HCT116 (cell line): ENCODE measurements around the gene RASL12. TPM values are rescaled to one million over a fixed set of nuclear protein-coding genes. Genes with fewer than 3 reads are reported as not detected.

ENCODE experiments used
- ATAC-seq: fragments of 200-7000 bp; cut with Tn5 transposase; 2 replicates; pipeline ENCODE4 v1.9.1; 2020; ENCODE audit warnings: mild to moderate bottlenecking, moderate library complexity
- BruUV-seq: library from RNA; stranded (reverse); fragments of 400-500 nt; replicated peaks from 2 replicates; lab custom pipeline; 2021; lab: Mats Ljungman, UMichigan
- CTCF ChIA-PET: fragments of 300-600 bp; sonication (Branson Sonifier 250); formaldehyde crosslinking; loops from one replicate; lab custom pipeline; 2021; ENCODE audit warnings: antibody characterized with exemption; lab: Charles Lee
- POLR2A ChIA-PET: fragments of 300-600, 350-600 bp; sonication (Branson Sonifier 250); formaldehyde crosslinking; loops from one replicate; lab custom pipeline; 2021; ENCODE audit warnings: antibody characterized with exemption; lab: Charles Lee
- RAD21 ChIA-PET, 2 experiments: fragments of 300-600 bp; sonication (Branson Sonifier 250); formaldehyde crosslinking; loops; one replicate each; lab custom pipeline; 2023; ENCODE audit warnings: low total read pairs in 2 of 2; ENCODE audit not compliant: uncharacterized antibody in 2 of 2, unreplicated experiment in 2 of 2, low non-redundant PET in 1 of 2; lab: Charles Lee
- DNase-seq: peaks from one replicate; pipeline ENCODE4 v3.0.0-alpha.2; 2010; ENCODE audit warnings: low read depth, low spot score
- H2AFZ ChIP-seq: fragments of 200-600 bp; shearing (Covaris generic), sonication (generic); 2 replicates; pipeline ENCODE4 v1.6.1; 2017; ENCODE audit warnings: low read depth, mixed run types, mixed read lengths, antibody characterized with exemption, low read length; ENCODE audit not compliant: poor library complexity, severe bottlenecking
- H3K27ac ChIP-seq: 2 replicates; pipeline ENCODE4 v1.5.1; 2012; ENCODE audit warnings: low read depth, low read length
- H3K27me3 ChIP-seq: fragments of 200-600 bp; sonication (generic); 2 replicates; pipeline ENCODE4 v1.6.1; 2016; ENCODE audit warnings: mixed run types, low read length, mixed read lengths; ENCODE audit not compliant: insufficient read depth
- H3K36me3 ChIP-seq, 2 experiments: fragments of 200-500 bp in 1 of 2; fragments of 200-600 bp in 1 of 2; sonication (Bioruptor generic) in 1 of 2; sonication (generic) in 1 of 2; 2 replicates each; pipeline versions ENCODE4 v1.5.1 to v1.6.1; 2014 to 2016; ENCODE audit warnings: low read length in 2 of 2, inconsistent platforms in 1 of 2, mixed read lengths in 1 of 2, mixed run types in 1 of 2; ENCODE audit not compliant: insufficient read depth in 2 of 2, control insufficient read depth in 1 of 2
- H3K4me1 ChIP-seq, 2 experiments: fragments of 200-600 bp in 1 of 2; sonication (generic) in 1 of 2; 2 replicates each; pipeline versions ENCODE4 v1.5.1 to v1.6.1; 2012 to 2017; ENCODE audit warnings: low read length in 2 of 2, inconsistent platforms in 1 of 2, mild to moderate bottlenecking in 1 of 2, mixed read lengths in 1 of 2, mixed run types in 1 of 2, moderate library complexity in 1 of 2; ENCODE audit not compliant: insufficient read depth in 2 of 2, control insufficient read depth in 1 of 2
- H3K4me2 ChIP-seq: fragments of 200-600 bp; sonication (generic); 2 replicates; pipeline ENCODE4 v1.6.1; 2017; ENCODE audit warnings: mixed run types, low read length, mixed read lengths
- H3K4me3 ChIP-seq, 2 experiments: fragments of 200-600 bp in 1 of 2; sonication (generic) in 1 of 2; replicated peaks in 1 of 2; 2 replicates each; pipeline ENCODE4 v1.5.1; 2011 to 2016; ENCODE audit warnings: low read length in 2 of 2, control low read depth in 1 of 2, low read depth in 1 of 2, mild to moderate bottlenecking in 1 of 2, mixed read lengths in 1 of 2, mixed run types in 1 of 2
- H3K79me2 ChIP-seq: fragments of 200-600 bp; sonication (generic); 2 replicates; pipeline ENCODE4 v1.6.1; 2017; ENCODE audit warnings: mild to moderate bottlenecking, mixed run types, low read length, moderate library complexity, mixed read lengths; ENCODE audit not compliant: insufficient read depth
- H3K9ac ChIP-seq: fragments of 200-600 bp; sonication (generic); 2 replicates; pipeline ENCODE4 v1.6.1; 2016; ENCODE audit warnings: low read length, mixed read lengths
- H3K9me2 ChIP-seq: fragments of 200-600 bp; sonication (generic), shearing (Covaris generic); 2 replicates; pipeline ENCODE4 v1.6.1; 2017; ENCODE audit warnings: mixed run types, mild to moderate bottlenecking, moderate library complexity; ENCODE audit not compliant: insufficient read depth
- H3K9me3 ChIP-seq, 2 experiments: fragments of 200-500 bp in 1 of 2; fragments of 200-600 bp in 1 of 2; sonication (Bioruptor generic) in 1 of 2; sonication (generic) in 1 of 2; 2 replicates each; pipeline ENCODE4 v1.6.1; 2014 to 2017; ENCODE audit warnings: low read length in 2 of 2, mixed read lengths in 2 of 2, inconsistent platforms in 1 of 2, low read depth in 1 of 2, mild to moderate bottlenecking in 1 of 2, mixed run types in 1 of 2, moderate library complexity in 1 of 2; ENCODE audit not compliant: control insufficient read depth in 1 of 2, insufficient read depth in 1 of 2
- H4K20me1 ChIP-seq: fragments of 200-600 bp; sonication (generic), shearing (Covaris generic); 2 replicates; pipeline ENCODE4 v1.6.1; 2017; ENCODE audit warnings: mixed run types, mild to moderate bottlenecking, moderate library complexity; ENCODE audit not compliant: insufficient read depth
- CBX3 ChIP-seq: IDR thresholded peaks from 2 replicates; pipeline ENCODE4 v1.6.1; 2012; ENCODE audit warnings: low read depth
- CEBPB ChIP-seq: IDR thresholded peaks from 2 replicates; pipeline ENCODE4 v1.6.1; 2012; ENCODE audit warnings: low read depth
- ELF1 ChIP-seq: IDR thresholded peaks from 2 replicates; pipeline ENCODE4 v1.6.1; 2012; ENCODE audit warnings: low read depth, borderline replicate concordance
- EZH2 ChIP-seq: fragments of 200-600 bp; sonication (generic); IDR thresholded peaks from 2 replicates; pipeline ENCODE4 v1.6.1; 2017; ENCODE audit warnings: antibody characterized with exemption, mixed run types
- EZH2phosphoT487 ChIP-seq: fragments of 200-600 bp; IDR thresholded peaks from 2 replicates; pipeline ENCODE4 v1.6.1; 2018; ENCODE audit warnings: antibody characterized with exemption, borderline replicate concordance
- FOSL1 ChIP-seq: IDR thresholded peaks from 2 replicates; pipeline ENCODE4 v1.6.1; 2012; ENCODE audit warnings: low read depth
- JUND ChIP-seq: IDR thresholded peaks from 2 replicates; pipeline ENCODE4 v1.6.1; 2012
- POLR2AphosphoS5 ChIP-seq: IDR thresholded peaks from 2 replicates; pipeline ENCODE4 v1.6.1; 2011; ENCODE audit warnings: mild to moderate bottlenecking, low read depth, low read length, moderate library complexity
- RAD21 ChIP-seq: IDR thresholded peaks from 2 replicates; pipeline ENCODE4 v1.6.1; 2012; ENCODE audit warnings: low read depth, mild to moderate bottlenecking
- SIN3A ChIP-seq: IDR thresholded peaks from 2 replicates; pipeline ENCODE4 v1.6.1; 2012; ENCODE audit warnings: low read depth
- SRF ChIP-seq: IDR thresholded peaks from 2 replicates; pipeline ENCODE4 v1.6.1; 2012; ENCODE audit warnings: low read depth
- TCF7L2 ChIP-seq: IDR thresholded peaks from 2 replicates; pipeline ENCODE4 v1.7.0; 2011; ENCODE audit warnings: borderline replicate concordance, inconsistent platforms; ENCODE audit not compliant: insufficient read depth, insufficient read length; ENCODE audit errors: extremely low read depth
- intact Hi-C: fragments of 100-400 bp; cut with micrococcal nuclease; formaldehyde crosslinking; loops from 2 replicates; pipeline ENCODE4 v1.10.0; 2022
- total RNA-seq: library from RNA; stranded (reverse); gene quantifications from one replicate; pipeline ENCODE4 v1.2.1, GENCODE V29; 2021; ENCODE audit not compliant: unreplicated experiment
- TF ChIP-seq, protein P1 (sequence below): IDR thresholded peaks from 2 replicates; pipeline ENCODE4 v1.6.1; 2011; ENCODE audit warnings: mild to moderate bottlenecking, low read length, moderate library complexity; ENCODE audit not compliant: insufficient replicate concordance; ENCODE audit errors: extremely low read depth
- TF ChIP-seq, protein P2 (sequence below): IDR thresholded peaks from 2 replicates; pipeline ENCODE4 v1.6.1; 2012
- TF ChIP-seq, protein P3 (sequence below), 3 experiments: fragments of 200-600 bp in 1 of 3; sonication (generic) in 1 of 3; IDR thresholded peaks in 2 of 3; conservative IDR thresholded peaks in 1 of 3; 2 replicates each; pipeline ENCODE4 v1.5.1; 2012 to 2017; ENCODE audit warnings: low read depth in 2 of 3, low read length in 2 of 3, antibody characterized with exemption in 1 of 3, borderline replicate concordance in 1 of 3, control low read depth in 1 of 3, mild to moderate bottlenecking in 1 of 3, mixed read lengths in 1 of 3, mixed run types in 1 of 3, moderate library complexity in 1 of 3; ENCODE audit not compliant: insufficient read depth in 1 of 3
- TF ChIP-seq, protein P4 (sequence below): IDR thresholded peaks from 2 replicates; pipeline ENCODE4 v1.6.1; 2012

The RASL12 gene
- total RNA-seq, 1 experiment from 2014 or later: 0.25 TPM

DNA sequence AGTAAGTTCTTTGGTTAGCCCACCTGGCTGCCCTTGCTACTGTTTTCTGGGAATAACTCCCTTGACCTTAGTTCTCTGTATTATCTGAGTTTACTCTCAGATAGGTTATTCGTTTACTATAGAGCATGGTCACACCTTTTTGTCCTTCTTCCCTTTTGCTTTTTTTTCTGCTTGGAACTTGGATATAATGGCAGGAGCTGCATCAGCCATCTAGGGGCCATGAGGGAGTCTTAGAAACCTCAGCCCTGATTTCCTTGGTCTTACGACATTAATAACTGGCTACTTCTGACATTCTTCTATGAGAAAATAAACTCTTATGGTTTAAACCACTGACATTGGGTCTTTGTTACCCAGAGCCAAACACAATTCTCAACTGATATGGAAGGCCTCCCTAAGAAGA is 26.0 kb downstream of the RASL12 start:
- no peaks in the 10 kb centered on the region for H3K27me3 ChIP-seq
- ATAC-seq (no peak), DNase-seq (no peak)
- ChIA-PET RAD21 (no interaction called here), CTCF (interaction anchor here (1.3 kb wide), 2 partner anchors 37 to 60 kb away, joined by 3 to 4 read pairs; no protein-coding TSS in a partner anchor), POLR2A (no interaction called here)
- no TSS peak for BruUV-seq
- no peaks in the 10 kb centered on the region for H3K79me2 ChIP-seq
- TF ChIP-seq SIN3A (no peak), CBX3 (no peak), POLR2AphosphoS5 (no peak), ELF1 (no peak), JUND (no peak), FOSL1 (no peak), SRF (no peak), CEBPB (no peak), EZH2phosphoT487 (no peak), TCF7L2 (no peak), RAD21 (no peak), EZH2 (no peak)
- TF ChIP-seq, protein P1, sequence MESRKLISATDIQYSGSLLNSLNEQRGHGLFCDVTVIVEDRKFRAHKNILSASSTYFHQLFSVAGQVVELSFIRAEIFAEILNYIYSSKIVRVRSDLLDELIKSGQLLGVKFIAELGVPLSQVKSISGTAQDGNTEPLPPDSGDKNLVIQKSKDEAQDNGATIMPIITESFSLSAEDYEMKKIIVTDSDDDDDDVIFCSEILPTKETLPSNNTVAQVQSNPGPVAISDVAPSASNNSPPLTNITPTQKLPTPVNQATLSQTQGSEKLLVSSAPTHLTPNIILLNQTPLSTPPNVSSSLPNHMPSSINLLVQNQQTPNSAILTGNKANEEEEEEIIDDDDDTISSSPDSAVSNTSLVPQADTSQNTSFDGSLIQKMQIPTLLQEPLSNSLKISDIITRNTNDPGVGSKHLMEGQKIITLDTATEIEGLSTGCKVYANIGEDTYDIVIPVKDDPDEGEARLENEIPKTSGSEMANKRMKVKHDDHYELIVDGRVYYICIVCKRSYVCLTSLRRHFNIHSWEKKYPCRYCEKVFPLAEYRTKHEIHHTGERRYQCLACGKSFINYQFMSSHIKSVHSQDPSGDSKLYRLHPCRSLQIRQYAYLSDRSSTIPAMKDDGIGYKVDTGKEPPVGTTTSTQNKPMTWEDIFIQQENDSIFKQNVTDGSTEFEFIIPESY: no peak
- TF ChIP-seq, protein P2, sequence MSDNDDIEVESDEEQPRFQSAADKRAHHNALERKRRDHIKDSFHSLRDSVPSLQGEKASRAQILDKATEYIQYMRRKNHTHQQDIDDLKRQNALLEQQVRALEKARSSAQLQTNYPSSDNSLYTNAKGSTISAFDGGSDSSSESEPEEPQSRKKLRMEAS: no peak
- TF ChIP-seq, protein P3, sequence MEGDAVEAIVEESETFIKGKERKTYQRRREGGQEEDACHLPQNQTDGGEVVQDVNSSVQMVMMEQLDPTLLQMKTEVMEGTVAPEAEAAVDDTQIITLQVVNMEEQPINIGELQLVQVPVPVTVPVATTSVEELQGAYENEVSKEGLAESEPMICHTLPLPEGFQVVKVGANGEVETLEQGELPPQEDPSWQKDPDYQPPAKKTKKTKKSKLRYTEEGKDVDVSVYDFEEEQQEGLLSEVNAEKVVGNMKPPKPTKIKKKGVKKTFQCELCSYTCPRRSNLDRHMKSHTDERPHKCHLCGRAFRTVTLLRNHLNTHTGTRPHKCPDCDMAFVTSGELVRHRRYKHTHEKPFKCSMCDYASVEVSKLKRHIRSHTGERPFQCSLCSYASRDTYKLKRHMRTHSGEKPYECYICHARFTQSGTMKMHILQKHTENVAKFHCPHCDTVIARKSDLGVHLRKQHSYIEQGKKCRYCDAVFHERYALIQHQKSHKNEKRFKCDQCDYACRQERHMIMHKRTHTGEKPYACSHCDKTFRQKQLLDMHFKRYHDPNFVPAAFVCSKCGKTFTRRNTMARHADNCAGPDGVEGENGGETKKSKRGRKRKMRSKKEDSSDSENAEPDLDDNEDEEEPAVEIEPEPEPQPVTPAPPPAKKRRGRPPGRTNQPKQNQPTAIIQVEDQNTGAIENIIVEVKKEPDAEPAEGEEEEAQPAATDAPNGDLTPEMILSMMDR (IDR thresholded peaks at IDR 0.05 in 2 of 3, conservative IDR thresholded peaks at IDR 0.05 in 1 of 3; ENCODE audit: borderline replicate concordance in 1 of 3, insufficient read depth in 1 of 3, low read depth in 2 of 3, low read length in 2 of 3): no peak
- TF ChIP-seq, protein P4, sequence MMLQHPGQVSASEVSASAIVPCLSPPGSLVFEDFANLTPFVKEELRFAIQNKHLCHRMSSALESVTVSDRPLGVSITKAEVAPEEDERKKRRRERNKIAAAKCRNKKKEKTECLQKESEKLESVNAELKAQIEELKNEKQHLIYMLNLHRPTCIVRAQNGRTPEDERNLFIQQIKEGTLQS: no peak
- H3K4me1 ChIP-seq: peaks cover 13 to 30% of the 10 kb centered on the region in 2 experiments
- H2AFZ ChIP-seq: no peak overlapping the region
- no peaks in the 10 kb centered on the region for H3K9me2 ChIP-seq
- no peaks in the 10 kb centered on the region for H3K36me3 ChIP-seq
- intact Hi-C loops: no loop called here
- no peaks in the 10 kb centered on the region for H4K20me1 ChIP-seq
- H3K9me3 ChIP-seq: no peaks in the 10 kb centered on the region
- H3K4me2 ChIP-seq: no peak overlapping the region
- no peak overlapping the region for H3K4me3 ChIP-seq
- no peak overlapping the region for H3K27ac ChIP-seq
- H3K9ac ChIP-seq: no peak overlapping the region
